HCT116 (cell line): ENCODE measurements around the gene KRT36. TPM values are rescaled to one million over a fixed set of nuclear protein-coding genes. Genes with fewer than 3 reads are reported as not detected.

ENCODE experiments used
- ATAC-seq: fragments of 200-7000 bp; cut with Tn5 transposase; 2 replicates; pipeline ENCODE4 v1.9.1; 2020; ENCODE audit warnings: mild to moderate bottlenecking, moderate library complexity
- BruUV-seq: library from RNA; stranded (reverse); fragments of 400-500 nt; replicated peaks from 2 replicates; lab custom pipeline; 2021; lab: Mats Ljungman, UMichigan
- CTCF ChIA-PET: fragments of 300-600 bp; sonication (Branson Sonifier 250); formaldehyde crosslinking; loops from one replicate; lab custom pipeline; 2021; ENCODE audit warnings: antibody characterized with exemption; lab: Charles Lee
- POLR2A ChIA-PET: fragments of 300-600, 350-600 bp; sonication (Branson Sonifier 250); formaldehyde crosslinking; loops from one replicate; lab custom pipeline; 2021; ENCODE audit warnings: antibody characterized with exemption; lab: Charles Lee
- RAD21 ChIA-PET, 2 experiments: fragments of 300-600 bp; sonication (Branson Sonifier 250); formaldehyde crosslinking; loops; one replicate each; lab custom pipeline; 2023; ENCODE audit warnings: low total read pairs in 2 of 2; ENCODE audit not compliant: uncharacterized antibody in 2 of 2, unreplicated experiment in 2 of 2, low non-redundant PET in 1 of 2; lab: Charles Lee
- DNase-seq: peaks from one replicate; pipeline ENCODE4 v3.0.0-alpha.2; 2010; ENCODE audit warnings: low read depth, low spot score
- H2AFZ ChIP-seq: fragments of 200-600 bp; shearing (Covaris generic), sonication (generic); 2 replicates; pipeline ENCODE4 v1.6.1; 2017; ENCODE audit warnings: low read depth, mixed run types, mixed read lengths, antibody characterized with exemption, low read length; ENCODE audit not compliant: poor library complexity, severe bottlenecking
- H3K27ac ChIP-seq: 2 replicates; pipeline ENCODE4 v1.5.1; 2012; ENCODE audit warnings: low read depth, low read length
- H3K27me3 ChIP-seq: fragments of 200-600 bp; sonication (generic); 2 replicates; pipeline ENCODE4 v1.6.1; 2016; ENCODE audit warnings: mixed run types, low read length, mixed read lengths; ENCODE audit not compliant: insufficient read depth
- H3K36me3 ChIP-seq, 2 experiments: fragments of 200-500 bp in 1 of 2; fragments of 200-600 bp in 1 of 2; sonication (Bioruptor generic) in 1 of 2; sonication (generic) in 1 of 2; 2 replicates each; pipeline versions ENCODE4 v1.5.1 to v1.6.1; 2014 to 2016; ENCODE audit warnings: low read length in 2 of 2, inconsistent platforms in 1 of 2, mixed read lengths in 1 of 2, mixed run types in 1 of 2; ENCODE audit not compliant: insufficient read depth in 2 of 2, control insufficient read depth in 1 of 2
- H3K4me1 ChIP-seq, 2 experiments: fragments of 200-600 bp in 1 of 2; sonication (generic) in 1 of 2; 2 replicates each; pipeline versions ENCODE4 v1.5.1 to v1.6.1; 2012 to 2017; ENCODE audit warnings: low read length in 2 of 2, inconsistent platforms in 1 of 2, mild to moderate bottlenecking in 1 of 2, mixed read lengths in 1 of 2, mixed run types in 1 of 2, moderate library complexity in 1 of 2; ENCODE audit not compliant: insufficient read depth in 2 of 2, control insufficient read depth in 1 of 2
- H3K4me2 ChIP-seq: fragments of 200-600 bp; sonication (generic); 2 replicates; pipeline ENCODE4 v1.6.1; 2017; ENCODE audit warnings: mixed run types, low read length, mixed read lengths
- H3K4me3 ChIP-seq, 2 experiments: fragments of 200-600 bp in 1 of 2; sonication (generic) in 1 of 2; replicated peaks in 1 of 2; 2 replicates each; pipeline ENCODE4 v1.5.1; 2011 to 2016; ENCODE audit warnings: low read length in 2 of 2, control low read depth in 1 of 2, low read depth in 1 of 2, mild to moderate bottlenecking in 1 of 2, mixed read lengths in 1 of 2, mixed run types in 1 of 2
- H3K79me2 ChIP-seq: fragments of 200-600 bp; sonication (generic); 2 replicates; pipeline ENCODE4 v1.6.1; 2017; ENCODE audit warnings: mild to moderate bottlenecking, mixed run types, low read length, moderate library complexity, mixed read lengths; ENCODE audit not compliant: insufficient read depth
- H3K9ac ChIP-seq: fragments of 200-600 bp; sonication (generic); 2 replicates; pipeline ENCODE4 v1.6.1; 2016; ENCODE audit warnings: low read length, mixed read lengths
- H3K9me2 ChIP-seq: fragments of 200-600 bp; sonication (generic), shearing (Covaris generic); 2 replicates; pipeline ENCODE4 v1.6.1; 2017; ENCODE audit warnings: mixed run types, mild to moderate bottlenecking, moderate library complexity; ENCODE audit not compliant: insufficient read depth
- H3K9me3 ChIP-seq, 2 experiments: fragments of 200-500 bp in 1 of 2; fragments of 200-600 bp in 1 of 2; sonication (Bioruptor generic) in 1 of 2; sonication (generic) in 1 of 2; 2 replicates each; pipeline ENCODE4 v1.6.1; 2014 to 2017; ENCODE audit warnings: low read length in 2 of 2, mixed read lengths in 2 of 2, inconsistent platforms in 1 of 2, low read depth in 1 of 2, mild to moderate bottlenecking in 1 of 2, mixed run types in 1 of 2, moderate library complexity in 1 of 2; ENCODE audit not compliant: control insufficient read depth in 1 of 2, insufficient read depth in 1 of 2
- H4K20me1 ChIP-seq: fragments of 200-600 bp; sonication (generic), shearing (Covaris generic); 2 replicates; pipeline ENCODE4 v1.6.1; 2017; ENCODE audit warnings: mixed run types, mild to moderate bottlenecking, moderate library complexity; ENCODE audit not compliant: insufficient read depth
- CEBPB ChIP-seq: IDR thresholded peaks from 2 replicates; pipeline ENCODE4 v1.6.1; 2012; ENCODE audit warnings: low read depth
- EGR1 ChIP-seq: IDR thresholded peaks from 2 replicates; pipeline ENCODE4 v1.6.1; 2012; ENCODE audit warnings: low read depth
- EZH2 ChIP-seq: fragments of 200-600 bp; sonication (generic); IDR thresholded peaks from 2 replicates; pipeline ENCODE4 v1.6.1; 2017; ENCODE audit warnings: antibody characterized with exemption, mixed run types
- EZH2phosphoT487 ChIP-seq: fragments of 200-600 bp; IDR thresholded peaks from 2 replicates; pipeline ENCODE4 v1.6.1; 2018; ENCODE audit warnings: antibody characterized with exemption, borderline replicate concordance
- FOSL1 ChIP-seq: IDR thresholded peaks from 2 replicates; pipeline ENCODE4 v1.6.1; 2012; ENCODE audit warnings: low read depth
- JUND ChIP-seq: IDR thresholded peaks from 2 replicates; pipeline ENCODE4 v1.6.1; 2012
- SP1 ChIP-seq: IDR thresholded peaks from 2 replicates; pipeline ENCODE4 v1.6.1; 2012; ENCODE audit warnings: low read depth
- SRF ChIP-seq: IDR thresholded peaks from 2 replicates; pipeline ENCODE4 v1.6.1; 2012; ENCODE audit warnings: low read depth
- TCF7L2 ChIP-seq: IDR thresholded peaks from 2 replicates; pipeline ENCODE4 v1.7.0; 2011; ENCODE audit warnings: borderline replicate concordance, inconsistent platforms; ENCODE audit not compliant: insufficient read depth, insufficient read length; ENCODE audit errors: extremely low read depth
- YY1 ChIP-seq: IDR thresholded peaks from 2 replicates; pipeline ENCODE4 v1.6.1; 2011; ENCODE audit warnings: low read length, low read depth, moderate library complexity, mild to moderate bottlenecking; ENCODE audit not compliant: insufficient replicate concordance; ENCODE audit errors: extremely low read depth
- ZFX ChIP-seq: fragments of 450-650 bp; IDR thresholded peaks from 2 replicates; pipeline ENCODE4 v1.6.1; 2017
- ZNF274 ChIP-seq: fragments of 200-500 bp; sonication (Bioruptor generic); IDR thresholded peaks from 2 replicates; pipeline ENCODE4 v1.6.1; 2014; ENCODE audit warnings: mild to moderate bottlenecking, low read depth, low read length, inconsistent platforms
- intact Hi-C: fragments of 100-400 bp; cut with micrococcal nuclease; formaldehyde crosslinking; loops from 2 replicates; pipeline ENCODE4 v1.10.0; 2022
- total RNA-seq: library from RNA; stranded (reverse); gene quantifications from one replicate; pipeline ENCODE4 v1.2.1, GENCODE V29; 2021; ENCODE audit not compliant: unreplicated experiment
- TF ChIP-seq, protein P1 (sequence below): IDR thresholded peaks from 2 replicates; pipeline ENCODE4 v1.6.1; 2012
- TF ChIP-seq, protein P2 (sequence below): IDR thresholded peaks from 2 replicates; pipeline ENCODE4 v1.6.1; 2011; ENCODE audit warnings: mild to moderate bottlenecking, low read length, moderate library complexity; ENCODE audit not compliant: insufficient replicate concordance; ENCODE audit errors: extremely low read depth
- TF ChIP-seq, protein P3 (sequence below): IDR thresholded peaks from 2 replicates; pipeline ENCODE4 v1.6.1; 2012; ENCODE audit warnings: low read depth
- TF ChIP-seq, protein P4 (sequence below): IDR thresholded peaks from 2 replicates; pipeline ENCODE4 v1.6.1; 2012

KRT36 gene
- total RNA-seq, 1 experiment from 2014 or later: not detected

DNA sequence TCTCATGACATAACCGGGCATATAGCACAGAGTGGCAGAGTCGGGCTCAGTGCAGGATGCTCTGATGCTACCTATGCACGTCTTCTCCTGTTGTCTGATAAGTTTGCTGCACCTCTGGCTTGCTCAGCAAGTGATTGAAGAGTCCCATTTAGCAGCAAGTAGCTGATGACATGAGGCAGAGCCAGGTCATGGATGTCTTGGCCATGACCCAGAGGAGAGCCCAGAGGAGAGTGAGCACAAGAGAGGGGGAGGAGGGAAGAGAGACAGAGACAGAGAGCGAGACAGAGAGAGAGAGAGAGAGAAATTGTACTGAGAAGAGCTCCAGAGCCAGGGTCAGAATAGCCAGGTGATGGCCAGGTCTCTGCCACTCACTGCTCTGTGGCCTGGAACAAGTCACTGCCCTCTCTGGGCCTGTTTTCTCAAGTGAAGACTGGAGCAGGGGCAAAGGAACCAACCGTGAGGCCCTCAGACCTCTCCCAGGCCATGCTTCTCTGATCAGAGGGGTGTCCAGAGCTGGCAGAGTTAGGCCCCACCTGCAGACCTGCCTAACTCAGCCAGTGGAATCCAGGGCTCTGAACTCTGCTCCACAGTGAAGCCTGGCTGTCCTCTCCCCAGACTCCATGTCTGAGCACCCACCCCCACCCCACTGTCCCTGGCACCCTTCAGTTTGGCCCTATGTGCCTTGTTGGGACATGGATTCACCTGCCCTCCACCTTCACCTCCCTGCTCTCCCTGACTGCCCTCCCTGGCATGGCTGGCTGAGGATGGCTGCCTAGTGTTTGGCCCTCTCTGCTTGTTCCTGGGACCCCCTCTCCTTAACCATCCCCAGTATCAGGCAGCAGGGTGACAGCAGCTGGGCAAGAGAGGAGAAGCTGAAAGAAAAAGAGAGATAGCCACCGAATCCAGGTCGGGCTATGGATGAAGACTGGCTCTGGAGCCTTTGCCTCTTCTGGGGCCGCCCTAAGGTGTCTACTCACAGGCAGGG is 4.5 kb downstream of the KRT36 start:
- Histone ChIP-seq H3K4me2 (no peak overlapping the region), H3K4me1 (peaks cover 0 to 3% of the 10 kb centered on the region in 2 experiments; a peak in 2 of 4 replicates), H3K36me3 (no peaks in the 10 kb centered on the region), H3K9me2 (no peaks in the 10 kb centered on the region), H3K9ac (no peak overlapping the region), H3K27ac (no peak overlapping the region), H4K20me1 (no peaks in the 10 kb centered on the region), H3K9me3 (no peaks in the 10 kb centered on the region), H3K4me3 (no peak overlapping the region), H3K79me2 (no peaks in the 10 kb centered on the region), H2AFZ (no peak overlapping the region), H3K27me3 (no peaks in the 10 kb centered on the region)
- no TSS peak for BruUV-seq
- ChIA-PET RAD21 (no interaction called here), POLR2A (no interaction called here), CTCF (no interaction called here)
- ATAC-seq (no peak), DNase-seq (no peak)
- TF ChIP-seq CEBPB (no peak), JUND (no peak), FOSL1 (no peak), ZNF274 (no peak), EZH2 (no peak), ZFX (no peak), YY1 (no peak), EZH2phosphoT487 (no peak), TCF7L2 (no peak), EGR1 (no peak), SRF (no peak), SP1 (no peak)
- TF ChIP-seq, protein P1, sequence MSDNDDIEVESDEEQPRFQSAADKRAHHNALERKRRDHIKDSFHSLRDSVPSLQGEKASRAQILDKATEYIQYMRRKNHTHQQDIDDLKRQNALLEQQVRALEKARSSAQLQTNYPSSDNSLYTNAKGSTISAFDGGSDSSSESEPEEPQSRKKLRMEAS: no peak
- TF ChIP-seq, protein P2, sequence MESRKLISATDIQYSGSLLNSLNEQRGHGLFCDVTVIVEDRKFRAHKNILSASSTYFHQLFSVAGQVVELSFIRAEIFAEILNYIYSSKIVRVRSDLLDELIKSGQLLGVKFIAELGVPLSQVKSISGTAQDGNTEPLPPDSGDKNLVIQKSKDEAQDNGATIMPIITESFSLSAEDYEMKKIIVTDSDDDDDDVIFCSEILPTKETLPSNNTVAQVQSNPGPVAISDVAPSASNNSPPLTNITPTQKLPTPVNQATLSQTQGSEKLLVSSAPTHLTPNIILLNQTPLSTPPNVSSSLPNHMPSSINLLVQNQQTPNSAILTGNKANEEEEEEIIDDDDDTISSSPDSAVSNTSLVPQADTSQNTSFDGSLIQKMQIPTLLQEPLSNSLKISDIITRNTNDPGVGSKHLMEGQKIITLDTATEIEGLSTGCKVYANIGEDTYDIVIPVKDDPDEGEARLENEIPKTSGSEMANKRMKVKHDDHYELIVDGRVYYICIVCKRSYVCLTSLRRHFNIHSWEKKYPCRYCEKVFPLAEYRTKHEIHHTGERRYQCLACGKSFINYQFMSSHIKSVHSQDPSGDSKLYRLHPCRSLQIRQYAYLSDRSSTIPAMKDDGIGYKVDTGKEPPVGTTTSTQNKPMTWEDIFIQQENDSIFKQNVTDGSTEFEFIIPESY: no peak
- TF ChIP-seq, protein P3, sequence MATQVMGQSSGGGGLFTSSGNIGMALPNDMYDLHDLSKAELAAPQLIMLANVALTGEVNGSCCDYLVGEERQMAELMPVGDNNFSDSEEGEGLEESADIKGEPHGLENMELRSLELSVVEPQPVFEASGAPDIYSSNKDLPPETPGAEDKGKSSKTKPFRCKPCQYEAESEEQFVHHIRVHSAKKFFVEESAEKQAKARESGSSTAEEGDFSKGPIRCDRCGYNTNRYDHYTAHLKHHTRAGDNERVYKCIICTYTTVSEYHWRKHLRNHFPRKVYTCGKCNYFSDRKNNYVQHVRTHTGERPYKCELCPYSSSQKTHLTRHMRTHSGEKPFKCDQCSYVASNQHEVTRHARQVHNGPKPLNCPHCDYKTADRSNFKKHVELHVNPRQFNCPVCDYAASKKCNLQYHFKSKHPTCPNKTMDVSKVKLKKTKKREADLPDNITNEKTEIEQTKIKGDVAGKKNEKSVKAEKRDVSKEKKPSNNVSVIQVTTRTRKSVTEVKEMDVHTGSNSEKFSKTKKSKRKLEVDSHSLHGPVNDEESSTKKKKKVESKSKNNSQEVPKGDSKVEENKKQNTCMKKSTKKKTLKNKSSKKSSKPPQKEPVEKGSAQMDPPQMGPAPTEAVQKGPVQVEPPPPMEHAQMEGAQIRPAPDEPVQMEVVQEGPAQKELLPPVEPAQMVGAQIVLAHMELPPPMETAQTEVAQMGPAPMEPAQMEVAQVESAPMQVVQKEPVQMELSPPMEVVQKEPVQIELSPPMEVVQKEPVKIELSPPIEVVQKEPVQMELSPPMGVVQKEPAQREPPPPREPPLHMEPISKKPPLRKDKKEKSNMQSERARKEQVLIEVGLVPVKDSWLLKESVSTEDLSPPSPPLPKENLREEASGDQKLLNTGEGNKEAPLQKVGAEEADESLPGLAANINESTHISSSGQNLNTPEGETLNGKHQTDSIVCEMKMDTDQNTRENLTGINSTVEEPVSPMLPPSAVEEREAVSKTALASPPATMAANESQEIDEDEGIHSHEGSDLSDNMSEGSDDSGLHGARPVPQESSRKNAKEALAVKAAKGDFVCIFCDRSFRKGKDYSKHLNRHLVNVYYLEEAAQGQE: no peak
- TF ChIP-seq, protein P4, sequence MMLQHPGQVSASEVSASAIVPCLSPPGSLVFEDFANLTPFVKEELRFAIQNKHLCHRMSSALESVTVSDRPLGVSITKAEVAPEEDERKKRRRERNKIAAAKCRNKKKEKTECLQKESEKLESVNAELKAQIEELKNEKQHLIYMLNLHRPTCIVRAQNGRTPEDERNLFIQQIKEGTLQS: no peak
- intact Hi-C loops: no loop called here
